Heart left ventricle (tissue), 13 donors: ENCODE results near the gene TRIM65.

Experiments
- CTCF ChIP-seq, 12 donors: fragments of 200-600 bp; sonication (generic) in 4 of 12; IDR thresholded peaks; one replicate each; pipeline versions ENCODE4 v1.5.0 to v1.8.0; 2018 to 2022; ENCODE audit warnings: antibody characterized with exemption in 12 of 12, mild to moderate bottlenecking in 5 of 12
- POLR2A ChIP-seq, 2 donors: fragments of 450-650 bp; IDR thresholded peaks; one replicate each; pipeline ENCODE4 v1.6.1; 2017; ENCODE audit warnings: antibody characterized with exemption in 2 of 2, mild to moderate bottlenecking in 2 of 2, moderate library complexity in 2 of 2
- donor health status: ischemic (EF 13 %, LVEDD 7.1; RV severe dilation, severe dysfunction).
- donor health status: DM: no; HTN: yes; CAD: no.
- donor health status: DM: no; HTN: no; CAD: no.
- donor health status: ischemic (EF 25% LVEDD 6.9; RV normal size, moderate dysfunction).
- donor health status: ischemic (EF 25% LVEDD 5.7; RV mildly dilated, moderate dysfunction).
- donor health status: ischemic (EF 35%, LVEDD 5.7; RV mildly dilated, moderate dysfunction).
- donor health status: nonischemic (EF 11% LVEDD 7.7; RV severe dilation, severe dysfunction).
- donor health status: DM: yes; HTN: yes; CAD: no.
- donor health status: PGD.
- donor health status: ischemic (EF 29% LVEDD 5.4; RV normal size, mild dysfunction).
- donor health status: nonischemic (EF 23%, LVEDD 6.1; RV moderate dilation, normal function).

- TF ChIP-seq CTCF (IDR thresholded peaks at IDR 0.05) (no peak), POLR2A (IDR thresholded peaks at IDR 0.05) (no peak)
Observed at GRCh38 chr17:75894049-75894733, 2.6 kb downstream of the TRIM65 start.
